ENCODE results near the gene ZNF71. TPM values are rescaled to one million over a fixed set of nuclear protein-coding genes. Genes with fewer than 3 reads are reported as not detected.

ZNF71 gene
- total RNA-seq, 2 experiments from 2014 or later = 2.2 TPM

GRCh38 chr19:56633021-56633420 lies 37.9 kb downstream of the ZNF71 start:
- no peak overlapping the region for H3K4me3 ChIP-seq (ENCODE audit: low read length)
- H3K4me1 ChIP-seq (ENCODE audit: insufficient read depth, low read length) = no peaks in the 10 kb centered on the region
- H3K36me3 Mint-ChIP-seq (ENCODE audit: low read depth) = peaks cover 46% of the 10 kb centered on the region
- H3K9me3 Mint-ChIP-seq = peaks cover 25% of the 10 kb centered on the region
- no peak overlapping the region for H3K4me3 Mint-ChIP-seq
- DNase-seq (no peak), ATAC-seq (ENCODE audit: poor library complexity) (no peak)
- H3K9me3 ChIP-seq (ENCODE audit: control insufficient read depth in 1 of 2, insufficient read depth in 1 of 2, low read length in 2 of 2) = peaks cover 61 to 81% of the 10 kb centered on the region in 2 experiments
- intact Hi-C loops (cut with DNase I, micrococcal nuclease) = no loop called here
- no peak overlapping the region for H3K27ac Mint-ChIP-seq
- no peaks in the 10 kb centered on the region for H3K4me1 Mint-ChIP-seq (ENCODE audit: low read depth)
- no peaks in the 10 kb centered on the region for H3K27me3 Mint-ChIP-seq
- POLR2A ChIA-PET = no interaction called here
- CTCF ChIA-PET = no interaction called here
- H3K27me3 ChIP-seq (ENCODE audit: control insufficient read depth in 1 of 2, insufficient read depth in 2 of 2, low read length in 2 of 2) = no peaks in the 10 kb centered on the region
- no peaks in the 10 kb centered on the region for H3K36me3 ChIP-seq (ENCODE audit: insufficient read depth, low read length)
- H3K27ac ChIP-seq (ENCODE audit: low read depth in 1 of 2, low read length in 2 of 2) = no peak overlapping the region
- no peak for TF ChIP-seq CTCF (IDR thresholded peaks at IDR 0.05)

- H3K4me3 Mint-ChIP-seq = no peak overlapping the region
- ChIA-PET CTCF (no interaction called here), POLR2A (no interaction called here)
- H3K36me3 Mint-ChIP-seq (ENCODE audit: low read depth) = peaks cover 29% of the 10 kb centered on the region
- ATAC-seq (ENCODE audit: poor library complexity) = no peak
- H3K36me3 ChIP-seq (ENCODE audit: insufficient read depth, low read length) = no peaks in the 10 kb centered on the region
- no peaks in the 10 kb centered on the region for H3K4me1 ChIP-seq (ENCODE audit: insufficient read depth, low read length)
- peaks cover 7% of the 10 kb centered on the region for H3K27me3 Mint-ChIP-seq
- no peak overlapping the region for H3K27ac ChIP-seq (ENCODE audit: low read depth in 1 of 2, low read length in 2 of 2)
- no peak overlapping the region for H3K4me3 ChIP-seq (ENCODE audit: low read length)
- DNase-seq = peak in 4 of 14 experiments; percentile 6 to 38 (median 12)
- no peaks in the 10 kb centered on the region for H3K27me3 ChIP-seq (ENCODE audit: control insufficient read depth in 1 of 2, insufficient read depth in 2 of 2, low read length in 2 of 2)
- TF ChIP-seq CTCF (IDR thresholded peaks at IDR 0.05) = no peak
- H3K9me3 ChIP-seq (ENCODE audit: control insufficient read depth in 1 of 2, insufficient read depth in 1 of 2, low read length in 2 of 2) = peaks cover 49 to 70% of the 10 kb centered on the region in 2 experiments
- no peak overlapping the region for H3K27ac Mint-ChIP-seq
- no peaks in the 10 kb centered on the region for H3K4me1 Mint-ChIP-seq (ENCODE audit: low read depth)
- peaks cover 17% of the 10 kb centered on the region for H3K9me3 Mint-ChIP-seq
- intact Hi-C loops (cut with DNase I, micrococcal nuclease) = no loop called here
These were observed 43.0 kb downstream of the ZNF71 start for GRCh38 chr19:56637976-56638555.

GRCh38 chr19:56639217-56639616 lies 44.1 kb downstream of the ZNF71 start:
- intact Hi-C loops (cut with DNase I, micrococcal nuclease) = no loop called here
- Histone ChIP-seq H3K27ac (ENCODE audit: low read depth in 1 of 2, low read length in 2 of 2) (no peak overlapping the region), H3K9me3 (ENCODE audit: control insufficient read depth in 1 of 2, insufficient read depth in 1 of 2, low read length in 2 of 2) (peaks cover 58 to 67% of the 10 kb centered on the region in 2 experiments), H3K4me3 (ENCODE audit: low read length) (no peak overlapping the region), H3K36me3 (ENCODE audit: insufficient read depth, low read length) (no peaks in the 10 kb centered on the region), H3K27me3 (ENCODE audit: control insufficient read depth in 1 of 2, insufficient read depth in 2 of 2, low read length in 2 of 2) (peaks cover 0 to 3% of the 10 kb centered on the region in 2 experiments), H3K4me1 (ENCODE audit: insufficient read depth, low read length) (no peaks in the 10 kb centered on the region)
- TF ChIP-seq CTCF (IDR thresholded peaks at IDR 0.05) = no peak
- Mint-ChIP-seq H3K9me3 (peaks cover 19% of the 10 kb centered on the region), H3K27me3 (peaks cover 15% of the 10 kb centered on the region), H3K36me3 (ENCODE audit: low read depth) (peaks cover 28% of the 10 kb centered on the region), H3K4me1 (ENCODE audit: low read depth) (no peaks in the 10 kb centered on the region), H3K4me3 (no peak overlapping the region), H3K27ac (no peak overlapping the region)
- ChIA-PET CTCF (no interaction called here), POLR2A (no interaction called here)
- DNase-seq (no peak), ATAC-seq (ENCODE audit: poor library complexity) (no peak)

Measured in CD4-positive, alpha-beta T cell (primary cell).